WTC11 (cell line): ENCODE data around the gene ATN1. TPM values are rescaled to one million over a fixed set of nuclear protein-coding genes. Genes with fewer than 3 reads are reported as not detected.

Experiments used
- AFF4 ChIP-seq: sonication (generic); formaldehyde crosslinking; IDR thresholded peaks from 2 replicates; pipeline ENCODE4 v1.8.1; 2023; ENCODE audit warnings: mild to moderate bottlenecking, missing genetic modification reagents, borderline replicate concordance
- CBFB ChIP-seq: sonication (generic); formaldehyde crosslinking; IDR thresholded peaks from 2 replicates; pipeline ENCODE4 v1.8.1; 2022; ENCODE audit warnings: mild to moderate bottlenecking, low read depth, missing genetic modification reagents
- E2F5 ChIP-seq: sonication (generic); formaldehyde crosslinking; IDR thresholded peaks from 2 replicates; pipeline ENCODE4 v1.8.1; 2022; ENCODE audit warnings: mild to moderate bottlenecking, moderate library complexity, missing genetic modification reagents
- ERG ChIP-seq: fragments of 250-450 bp; sonication (Bioruptor Pico); IDR thresholded peaks from 2 replicates; pipeline ENCODE4 v1.8.0; 2021; ENCODE audit warnings: mild to moderate bottlenecking
- FOXJ3 ChIP-seq: sonication (generic); formaldehyde crosslinking; IDR thresholded peaks from 2 replicates; pipeline ENCODE4 v1.9.0; 2021; ENCODE audit warnings: missing genetic modification reagents, mild to moderate bottlenecking, borderline replicate concordance
- GABPB1 ChIP-seq: sonication (generic); formaldehyde crosslinking; IDR thresholded peaks from 2 replicates; pipeline ENCODE4 v1.8.1; 2023; ENCODE audit warnings: mild to moderate bottlenecking, missing genetic modification reagents
- HMGA2 ChIP-seq: fragments of 250-450 bp; sonication (Bioruptor Pico); IDR thresholded peaks from 2 replicates; pipeline ENCODE4 v1.4.0; 2021; ENCODE audit warnings: mild to moderate bottlenecking, moderate library complexity
- IRF1 ChIP-seq: sonication (generic); formaldehyde crosslinking; IDR thresholded peaks from 2 replicates; pipeline ENCODE4 v1.8.0; 2023; ENCODE audit warnings: missing genetic modification reagents
- JAZF1 ChIP-seq: fragments of 250-450 bp; sonication (Bioruptor Pico); IDR thresholded peaks from 2 replicates; pipeline ENCODE4 v1.9.0; 2021; ENCODE audit warnings: moderate library complexity, mild to moderate bottlenecking, inconsistent platforms
- KAT7 ChIP-seq: sonication (generic); formaldehyde crosslinking; IDR thresholded peaks from 2 replicates; pipeline ENCODE4 v1.8.1; 2023; ENCODE audit warnings: missing genetic modification reagents, mild to moderate bottlenecking, borderline replicate concordance
- NFE2L1 ChIP-seq: sonication (generic); formaldehyde crosslinking; IDR thresholded peaks from 2 replicates; pipeline ENCODE4 v1.8.1; 2023; ENCODE audit warnings: missing genetic modification reagents
- NR3C1 ChIP-seq: sonication (generic); formaldehyde crosslinking; conservative IDR thresholded peaks from 2 replicates; pipeline ENCODE4 v1.8.1; 2023; ENCODE audit warnings: low read depth, mild to moderate bottlenecking, missing genetic modification reagents
- OVOL2 ChIP-seq: fragments of 250-450 bp; sonication (Bioruptor Pico); IDR thresholded peaks from 2 replicates; pipeline ENCODE4 v1.9.0; 2021; ENCODE audit warnings: mild to moderate bottlenecking, borderline replicate concordance
- PRDM15 ChIP-seq: sonication (generic); formaldehyde crosslinking; IDR thresholded peaks from 2 replicates; pipeline ENCODE4 v1.8.0; 2022; ENCODE audit warnings: missing genetic modification reagents
- PRRX2 ChIP-seq: fragments of 250-450 bp; sonication (Bioruptor Pico); IDR thresholded peaks from 2 replicates; pipeline ENCODE4 v1.8.0; 2021; ENCODE audit warnings: mild to moderate bottlenecking
- RORB ChIP-seq: fragments of 250-450 bp; sonication (Bioruptor Pico); IDR thresholded peaks from 2 replicates; pipeline ENCODE4 v1.9.0; 2021; ENCODE audit warnings: mild to moderate bottlenecking
- SMAD3 ChIP-seq: sonication (generic); formaldehyde crosslinking; IDR thresholded peaks from 2 replicates; pipeline ENCODE4 v1.8.0; 2022; ENCODE audit warnings: missing genetic modification reagents, mild to moderate bottlenecking, borderline replicate concordance
- SP1 ChIP-seq: sonication (generic); formaldehyde crosslinking; conservative IDR thresholded peaks from 2 replicates; pipeline ENCODE4 v1.8.1; 2022; ENCODE audit warnings: missing genetic modification reagents
- STAT6 ChIP-seq: sonication (generic); formaldehyde crosslinking; conservative IDR thresholded peaks from 2 replicates; pipeline ENCODE4 v1.8.1; 2023; ENCODE audit warnings: mild to moderate bottlenecking, low read depth, missing genetic modification reagents, moderate library complexity
- TP53 ChIP-seq: sonication (generic); formaldehyde crosslinking; IDR thresholded peaks from 2 replicates; pipeline ENCODE4 v1.8.1; 2023; ENCODE audit warnings: mild to moderate bottlenecking, missing genetic modification reagents
- ZNF219 ChIP-seq: sonication (generic); formaldehyde crosslinking; IDR thresholded peaks from 2 replicates; pipeline ENCODE4 v1.8.0; 2023; ENCODE audit warnings: missing genetic modification reagents, mild to moderate bottlenecking, borderline replicate concordance
- ZNF263 ChIP-seq: sonication (generic); formaldehyde crosslinking; IDR thresholded peaks from 2 replicates; pipeline ENCODE4 v1.8.1; 2022; ENCODE audit warnings: low read depth, mild to moderate bottlenecking, moderate library complexity, missing genetic modification reagents
- ZNF423 ChIP-seq: fragments of 250-450 bp; sonication (Bioruptor Pico); IDR thresholded peaks from 2 replicates; pipeline ENCODE4 v2.1.2; 2022; ENCODE audit warnings: mild to moderate bottlenecking, moderate library complexity
- ZSCAN18 ChIP-seq: fragments of 250-450 bp; sonication (Bioruptor Pico); IDR thresholded peaks from 2 replicates; pipeline ENCODE4 v2.1.2; 2022; ENCODE audit warnings: mild to moderate bottlenecking, moderate library complexity
- total RNA-seq: library from RNA; stranded (reverse); gene quantifications from 3 replicates; pipeline ENCODE4 v1.2.3, GENCODE V29; 2021

ATN1 gene
- total RNA-seq, 1 experiment from 2014 or later: 87.1 TPM

GRCh38 chr12:6963016-6963731, 35.4 kb downstream of the ATN1 start (continued):
- TF ChIP-seq PRDM15 (CRISPR knock-in tag) (no peak), RORB (CRISPR knock-in tag) (no peak), HMGA2 (no peak), KAT7 (CRISPR knock-in tag) (peak; percentile 62; the same call in 1 of the 2 replicates), OVOL2 (CRISPR knock-in tag) (no peak), ZNF423 (peak; percentile 40; the same call in 1 of the 2 replicates), E2F5 (CRISPR knock-in tag) (no peak), ZNF263 (CRISPR knock-in tag) (no peak), ZSCAN18 (CRISPR knock-in tag) (no peak), PRRX2 (no peak), TP53 (CRISPR knock-in tag) (no peak), SP1 (peak; percentile 53; the same call in 1 of the 2 replicates), FOXJ3 (CRISPR knock-in tag) (no peak), ERG (CRISPR knock-in tag) (no peak), JAZF1 (no peak), AFF4 (no peak), GABPB1 (CRISPR knock-in tag) (no peak), STAT6 (CRISPR knock-in tag) (no peak), IRF1 (CRISPR knock-in tag) (no peak), SMAD3 (CRISPR knock-in tag) (no peak), NFE2L1 (CRISPR knock-in tag) (peak; percentile 31; the same call in 1 of the 2 replicates), CBFB (CRISPR knock-in tag) (no peak), ZNF219 (CRISPR knock-in tag) (no peak), NR3C1 (CRISPR knock-in tag) (no peak)
